HepG2 (cell line): ENCODE results near the gene MATR3. TPM values are rescaled to one million over a fixed set of nuclear protein-coding genes. Genes with fewer than 3 reads are reported as not detected.

Experiments used
- CC2D1A ChIP-seq: sonication (generic); formaldehyde crosslinking; IDR thresholded peaks from 2 replicates; pipeline ENCODE4 v1.8.1; 2023; ENCODE audit warnings: mild to moderate bottlenecking, missing genetic modification reagents
- ELF4 ChIP-seq: sonication (generic); formaldehyde crosslinking; IDR thresholded peaks from 2 replicates; pipeline ENCODE4 v1.5.0; 2020; ENCODE audit warnings: missing genetic modification reagents, mild to moderate bottlenecking, moderate library complexity, borderline replicate concordance
- KDM2A ChIP-seq: sonication (generic); formaldehyde crosslinking; IDR thresholded peaks from 2 replicates; pipeline ENCODE4 v1.4.0; 2020; ENCODE audit warnings: low read depth, missing genetic modification reagents, borderline replicate concordance
- MXI1 ChIP-seq: IDR thresholded peaks from 3 replicates; pipeline ENCODE4 v1.6.1; 2012; ENCODE audit warnings: low read depth, low read length, inconsistent platforms, borderline replicate concordance
- NFRKB ChIP-seq: fragments of 450-650 bp; IDR thresholded peaks from 2 replicates; pipeline ENCODE4 v1.6.1; 2017
- NR2C2 ChIP-seq: sonication (generic); formaldehyde crosslinking; IDR thresholded peaks from 2 replicates; pipeline ENCODE4 v1.4.0; 2020; ENCODE audit warnings: missing genetic modification reagents, mild to moderate bottlenecking, moderate library complexity, borderline replicate concordance
- NR2F2 ChIP-seq: IDR thresholded peaks from 2 replicates; pipeline ENCODE4 v1.6.1; 2012; ENCODE audit warnings: low read depth, inconsistent platforms, borderline replicate concordance
- SIX4 ChIP-seq: sonication (generic); formaldehyde crosslinking; IDR thresholded peaks from 2 replicates; pipeline ENCODE4 v1.4.0; 2020; ENCODE audit warnings: missing genetic modification reagents
- SP140L ChIP-seq: sonication (generic); formaldehyde crosslinking; IDR thresholded peaks from 2 replicates; pipeline ENCODE4 v1.4.0; 2020; ENCODE audit warnings: missing genetic modification reagents, borderline replicate concordance
- STAT5B ChIP-seq: sonication (generic); formaldehyde crosslinking; IDR thresholded peaks from 2 replicates; pipeline ENCODE4 v1.4.0; 2020; ENCODE audit warnings: missing genetic modification reagents
- ZC3H13 ChIP-seq: sonication (generic); formaldehyde crosslinking; IDR thresholded peaks from 2 replicates; pipeline ENCODE4 v1.8.1; 2023; ENCODE audit warnings: mild to moderate bottlenecking, missing genetic modification reagents, moderate library complexity
- ZNF160 ChIP-seq: sonication (generic); formaldehyde crosslinking; IDR thresholded peaks from 2 replicates; pipeline ENCODE4 v1.8.0; 2022; ENCODE audit warnings: mild to moderate bottlenecking, inconsistent platforms, missing genetic modification reagents
- ZNF354B ChIP-seq: sonication (generic); formaldehyde crosslinking; IDR thresholded peaks from 2 replicates; pipeline ENCODE4 v1.8.0; 2022; ENCODE audit warnings: mild to moderate bottlenecking, missing genetic modification reagents
- ZNF446 ChIP-seq: sonication (generic); formaldehyde crosslinking; IDR thresholded peaks from 2 replicates; pipeline ENCODE4 v1.5.0; 2020; ENCODE audit warnings: mild to moderate bottlenecking, missing genetic modification reagents
- ZNF501 ChIP-seq: sonication (generic); formaldehyde crosslinking; IDR thresholded peaks from 2 replicates; pipeline ENCODE4 v1.5.1; 2020; ENCODE audit warnings: mild to moderate bottlenecking, moderate library complexity, missing genetic modification reagents
- ZNF556 ChIP-seq: sonication (generic); formaldehyde crosslinking; IDR thresholded peaks from 2 replicates; pipeline ENCODE4 v1.4.0; 2020; ENCODE audit warnings: mild to moderate bottlenecking, missing genetic modification reagents, borderline replicate concordance
- ZNF614 ChIP-seq: IDR thresholded peaks from 2 replicates; pipeline ENCODE4 v1.6.1; 2018; ENCODE audit warnings: missing biosample characterization, missing genetic modification reagents, inconsistent platforms, borderline replicate concordance
- polyA plus RNA-seq, 8 experiments: library from polyadenylated mRNA; depleted of rRNA in 3 of 8; stranded (reverse) in 7 of 8; unstranded in 1 of 8; fragments of >200 nt; fragmentation: Illumina TruSeq in 4 of 8; extraction: Trizol in 4 of 8; gene quantifications; 2 replicates each; pipeline versions ENCODE4 v1.2.1 to v1.2.3, GENCODE V29; 2011 to 2016; ENCODE audit warnings: low read depth in 4 of 8, missing spikeins in 1 of 8, mixed read lengths in 1 of 8; ENCODE audit not compliant: insufficient read depth in 1 of 8
- total RNA-seq, 5 experiments: library from RNA; depleted of rRNA; stranded (reverse); fragments of >200 nt; fragmentation: Illumina TruSeq; extraction: Trizol; gene quantifications; 2 replicates each; pipeline ENCODE4 v1.2.3, GENCODE V29; 2016; ENCODE audit warnings: low read depth in 1 of 5
- TF ChIP-seq, protein P1 (sequence below): IDR thresholded peaks from 2 replicates; pipeline ENCODE4 v1.6.1; 2016; ENCODE audit warnings: missing biosample characterization, missing genetic modification reagents, low read depth
- TF ChIP-seq, protein P2 (sequence below): sonication (generic); formaldehyde crosslinking; IDR thresholded peaks from 2 replicates; pipeline ENCODE4 v1.4.0; 2020; ENCODE audit warnings: missing genetic modification reagents, borderline replicate concordance

The MATR3 gene
- total and polyA plus RNA-seq, 2 of the 13 experiments (the other 11 are each of a cell fraction or from before 2014, with no cell fraction given) = 94.2 to 341 TPM

DNA sequence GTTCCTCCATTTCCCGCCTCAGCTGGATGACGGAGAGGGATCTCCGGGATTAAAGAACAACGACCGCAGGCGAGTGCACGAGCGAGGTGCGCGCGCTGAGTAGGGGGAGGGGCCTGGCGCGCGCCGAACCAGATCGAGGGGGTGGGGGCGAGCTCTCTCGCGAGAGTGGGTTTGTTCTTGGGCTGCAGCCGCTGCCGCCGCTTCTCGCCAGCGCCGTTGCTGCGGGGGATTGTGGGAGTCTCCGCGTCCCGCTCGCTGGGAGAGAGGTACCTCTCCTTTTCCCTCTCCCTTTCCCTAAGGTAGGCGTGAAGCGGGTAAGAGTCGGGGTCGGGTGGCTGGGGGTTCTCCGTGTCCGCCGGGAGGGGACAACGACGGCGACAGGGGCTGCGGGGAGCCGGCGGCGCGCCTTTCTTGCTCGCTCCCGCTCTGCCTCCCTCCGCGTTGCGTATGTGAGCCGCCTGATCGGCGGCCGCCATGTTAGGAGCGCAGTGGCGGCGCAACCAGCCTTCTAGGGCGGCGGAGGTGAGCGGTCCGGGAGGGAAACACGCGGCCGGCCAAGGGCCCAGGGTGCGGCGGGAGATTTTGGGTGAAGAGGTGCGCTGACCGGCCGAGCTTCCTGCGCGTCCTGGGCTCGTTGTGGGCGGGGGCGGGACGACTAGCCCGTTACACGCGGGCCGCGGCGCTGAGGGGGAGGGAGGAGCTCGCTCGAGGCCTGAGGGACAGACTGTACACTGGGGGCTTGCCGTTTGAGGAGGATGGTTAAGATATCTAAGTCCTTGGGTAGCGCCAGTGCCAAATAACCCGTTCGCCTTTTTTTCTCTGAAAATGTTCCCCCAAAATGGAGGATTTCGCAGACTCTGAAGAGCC lies at the start of gene MATR3 (continued):
- TF ChIP-seq NR2F2 (no peak), ZNF354B (CRISPR knock-in tag) (no peak), KDM2A (CRISPR knock-in tag) (peak; percentile 99), CC2D1A (CRISPR knock-in tag) (no peak), SP140L (peak; percentile 32; the same call in 1 of the 2 replicates), ZC3H13 (CRISPR knock-in tag) (peak; percentile 46; the same call in 1 of the 2 replicates), SIX4 (CRISPR knock-in tag) (no peak), NR2C2 (CRISPR knock-in tag) (peak; percentile 50; the same call in 1 of the 2 replicates), ZNF160 (CRISPR knock-in tag) (0 out of 2 replicates have a peak, but pooled peaks have one; percentile 75), STAT5B (CRISPR knock-in tag) (peak; percentile 39; the same call in 1 of the 2 replicates), NFRKB (peak; percentile 82), ZNF501 (CRISPR knock-in tag) (no peak), ELF4 (CRISPR knock-in tag) (peak; percentile 51; the same call in 1 of the 2 replicates), ZNF614 (CRISPR knock-in tag) (0 out of 2 replicates have a peak, but pooled peaks have one; percentile 18), MXI1 (peak; percentile 71; the same call in 1 of the 3 replicates), ZNF446 (no peak; the same call in 1 of the 2 replicates), ZNF556 (CRISPR knock-in tag) (0 out of 2 replicates have a peak, but pooled peaks have one; percentile 23)
- TF ChIP-seq, protein P1, sequence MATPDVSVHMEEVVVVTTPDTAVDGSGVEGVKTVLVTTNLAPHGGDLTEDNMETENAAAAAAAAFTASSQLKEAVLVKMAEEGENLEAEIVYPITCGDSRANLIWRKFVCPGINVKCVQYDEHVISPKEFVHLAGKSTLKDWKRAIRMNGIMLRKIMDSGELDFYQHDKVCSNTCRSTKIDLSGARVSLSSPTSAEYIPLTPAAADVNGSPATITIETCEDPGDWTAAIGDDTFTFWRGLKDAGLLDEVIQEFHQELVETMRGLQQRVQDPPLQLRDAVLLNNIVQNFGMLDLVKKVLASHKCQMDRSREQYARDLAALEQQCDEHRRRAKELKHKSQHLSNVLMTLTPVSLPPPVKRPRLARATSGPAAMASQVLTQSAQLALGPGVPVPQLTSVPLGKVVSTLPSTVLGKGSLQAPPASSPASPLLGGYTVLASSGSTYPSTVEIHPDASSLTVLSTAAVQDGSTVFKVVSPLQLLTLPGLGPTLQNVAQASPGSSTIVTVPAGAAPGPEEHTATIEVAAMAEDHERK (CRISPR knock-in tag) = no peak
- TF ChIP-seq, protein P2, sequence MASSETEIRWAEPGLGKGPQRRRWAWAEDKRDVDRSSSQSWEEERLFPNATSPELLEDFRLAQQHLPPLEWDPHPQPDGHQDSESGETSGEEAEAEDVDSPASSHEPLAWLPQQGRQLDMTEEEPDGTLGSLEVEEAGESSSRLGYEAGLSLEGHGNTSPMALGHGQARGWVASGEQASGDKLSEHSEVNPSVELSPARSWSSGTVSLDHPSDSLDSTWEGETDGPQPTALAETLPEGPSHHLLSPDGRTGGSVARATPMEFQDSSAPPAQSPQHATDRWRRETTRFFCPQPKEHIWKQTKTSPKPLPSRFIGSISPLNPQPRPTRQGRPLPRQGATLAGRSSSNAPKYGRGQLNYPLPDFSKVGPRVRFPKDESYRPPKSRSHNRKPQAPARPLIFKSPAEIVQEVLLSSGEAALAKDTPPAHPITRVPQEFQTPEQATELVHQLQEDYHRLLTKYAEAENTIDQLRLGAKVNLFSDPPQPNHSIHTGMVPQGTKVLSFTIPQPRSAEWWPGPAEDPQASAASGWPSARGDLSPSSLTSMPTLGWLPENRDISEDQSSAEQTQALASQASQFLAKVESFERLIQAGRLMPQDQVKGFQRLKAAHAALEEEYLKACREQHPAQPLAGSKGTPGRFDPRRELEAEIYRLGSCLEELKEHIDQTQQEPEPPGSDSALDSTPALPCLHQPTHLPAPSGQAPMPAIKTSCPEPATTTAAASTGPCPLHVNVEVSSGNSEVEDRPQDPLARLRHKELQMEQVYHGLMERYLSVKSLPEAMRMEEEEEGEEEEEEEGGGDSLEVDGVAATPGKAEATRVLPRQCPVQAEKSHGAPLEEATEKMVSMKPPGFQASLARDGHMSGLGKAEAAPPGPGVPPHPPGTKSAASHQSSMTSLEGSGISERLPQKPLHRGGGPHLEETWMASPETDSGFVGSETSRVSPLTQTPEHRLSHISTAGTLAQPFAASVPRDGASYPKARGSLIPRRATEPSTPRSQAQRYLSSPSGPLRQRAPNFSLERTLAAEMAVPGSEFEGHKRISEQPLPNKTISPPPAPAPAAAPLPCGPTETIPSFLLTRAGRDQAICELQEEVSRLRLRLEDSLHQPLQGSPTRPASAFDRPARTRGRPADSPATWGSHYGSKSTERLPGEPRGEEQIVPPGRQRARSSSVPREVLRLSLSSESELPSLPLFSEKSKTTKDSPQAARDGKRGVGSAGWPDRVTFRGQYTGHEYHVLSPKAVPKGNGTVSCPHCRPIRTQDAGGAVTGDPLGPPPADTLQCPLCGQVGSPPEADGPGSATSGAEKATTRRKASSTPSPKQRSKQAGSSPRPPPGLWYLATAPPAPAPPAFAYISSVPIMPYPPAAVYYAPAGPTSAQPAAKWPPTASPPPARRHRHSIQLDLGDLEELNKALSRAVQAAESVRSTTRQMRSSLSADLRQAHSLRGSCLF (CRISPR knock-in tag) = no peak
